WERI-Rb-1 (cell line): ENCODE measurements around the gene SGMS1.

Source experiments
- DNase-seq: peaks from one replicate; pipeline ENCODE4 v3.0.0-alpha.2; 2020
- H3K27ac ChIP-seq: fragments of 250-450 bp; sonication (Bioruptor Pico); 2 replicates; pipeline ENCODE4 v1.5.1; 2020; ENCODE audit warnings: mild to moderate bottlenecking, moderate library complexity
- H3K27me3 ChIP-seq: fragments of 250-450 bp; sonication (Bioruptor Pico); 2 replicates; pipeline ENCODE4 v1.5.1; 2021; ENCODE audit warnings: mild to moderate bottlenecking, low read depth, moderate library complexity; ENCODE audit not compliant: insufficient read depth, severe bottlenecking
- H3K36me3 ChIP-seq: fragments of 250-450 bp; sonication (Bioruptor Pico); 2 replicates; pipeline ENCODE4 v1.5.1; 2020; ENCODE audit warnings: mild to moderate bottlenecking, moderate library complexity
- H3K4me3 ChIP-seq: 2 replicates; pipeline ENCODE4 v1.5.1; 2011; ENCODE audit warnings: low read depth, mild to moderate bottlenecking, control low read depth, low read length
- H3K9me3 ChIP-seq: fragments of 250-450 bp; sonication (Bioruptor Pico); 2 replicates; pipeline ENCODE4 v1.5.1; 2021; ENCODE audit warnings: mild to moderate bottlenecking, moderate library complexity; ENCODE audit not compliant: severe bottlenecking
- TF ChIP-seq, protein P1 (sequence below): IDR thresholded peaks from 2 replicates; pipeline ENCODE4 v1.5.1; 2011; ENCODE audit warnings: low read depth, mild to moderate bottlenecking, control low read depth, inconsistent platforms, low read length

Gene SGMS1

GRCh38 chr10:50316695-50317648 lies 306.8 kb downstream of the SGMS1 start:
- Histone ChIP-seq H3K27me3 (no peaks in the 10 kb centered on the region), H3K36me3 (no peaks in the 10 kb centered on the region), H3K4me3 (no peak overlapping the region), H3K9me3 (no peaks in the 10 kb centered on the region), H3K27ac (no peak overlapping the region)
- DNase-seq = no peak
- TF ChIP-seq, protein P1, sequence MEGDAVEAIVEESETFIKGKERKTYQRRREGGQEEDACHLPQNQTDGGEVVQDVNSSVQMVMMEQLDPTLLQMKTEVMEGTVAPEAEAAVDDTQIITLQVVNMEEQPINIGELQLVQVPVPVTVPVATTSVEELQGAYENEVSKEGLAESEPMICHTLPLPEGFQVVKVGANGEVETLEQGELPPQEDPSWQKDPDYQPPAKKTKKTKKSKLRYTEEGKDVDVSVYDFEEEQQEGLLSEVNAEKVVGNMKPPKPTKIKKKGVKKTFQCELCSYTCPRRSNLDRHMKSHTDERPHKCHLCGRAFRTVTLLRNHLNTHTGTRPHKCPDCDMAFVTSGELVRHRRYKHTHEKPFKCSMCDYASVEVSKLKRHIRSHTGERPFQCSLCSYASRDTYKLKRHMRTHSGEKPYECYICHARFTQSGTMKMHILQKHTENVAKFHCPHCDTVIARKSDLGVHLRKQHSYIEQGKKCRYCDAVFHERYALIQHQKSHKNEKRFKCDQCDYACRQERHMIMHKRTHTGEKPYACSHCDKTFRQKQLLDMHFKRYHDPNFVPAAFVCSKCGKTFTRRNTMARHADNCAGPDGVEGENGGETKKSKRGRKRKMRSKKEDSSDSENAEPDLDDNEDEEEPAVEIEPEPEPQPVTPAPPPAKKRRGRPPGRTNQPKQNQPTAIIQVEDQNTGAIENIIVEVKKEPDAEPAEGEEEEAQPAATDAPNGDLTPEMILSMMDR = no peak

GRCh38 chr10:50316174-50316573 lies 307.6 kb downstream of the SGMS1 start:
- H3K27ac ChIP-seq = no peak overlapping the region
- no peaks in the 10 kb centered on the region for H3K27me3 ChIP-seq
- DNase-seq = no peak
- no peaks in the 10 kb centered on the region for H3K9me3 ChIP-seq
- no peaks in the 10 kb centered on the region for H3K36me3 ChIP-seq
- TF ChIP-seq, protein P1 = no peak
- H3K4me3 ChIP-seq = no peak overlapping the region

DNA sequence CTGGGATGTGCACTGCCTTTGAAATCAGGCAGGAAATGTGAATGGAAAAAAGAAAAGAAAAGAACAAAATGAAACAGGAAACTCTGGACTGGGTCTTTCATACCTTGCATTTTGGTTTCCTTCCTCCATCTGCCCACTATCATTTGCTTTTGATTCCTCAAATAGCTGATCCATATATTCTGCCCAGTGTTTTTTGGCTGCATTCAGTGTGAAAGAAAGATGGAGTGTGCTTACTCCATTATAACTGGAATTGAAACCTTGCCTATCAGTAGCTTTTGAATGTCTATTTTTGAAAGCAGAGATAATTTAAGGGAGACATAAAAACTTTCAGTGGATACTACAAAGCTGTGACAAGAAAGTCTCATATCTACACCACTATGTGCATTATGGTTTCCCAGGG lies 308.3 kb downstream of the SGMS1 start:
- no peaks in the 10 kb centered on the region for H3K36me3 ChIP-seq
- TF ChIP-seq, protein P1 = no peak
- H3K9me3 ChIP-seq = no peaks in the 10 kb centered on the region
- DNase-seq = no peak
- no peak overlapping the region for H3K27ac ChIP-seq
- no peaks in the 10 kb centered on the region for H3K27me3 ChIP-seq
- H3K4me3 ChIP-seq = no peak overlapping the region

DNA sequence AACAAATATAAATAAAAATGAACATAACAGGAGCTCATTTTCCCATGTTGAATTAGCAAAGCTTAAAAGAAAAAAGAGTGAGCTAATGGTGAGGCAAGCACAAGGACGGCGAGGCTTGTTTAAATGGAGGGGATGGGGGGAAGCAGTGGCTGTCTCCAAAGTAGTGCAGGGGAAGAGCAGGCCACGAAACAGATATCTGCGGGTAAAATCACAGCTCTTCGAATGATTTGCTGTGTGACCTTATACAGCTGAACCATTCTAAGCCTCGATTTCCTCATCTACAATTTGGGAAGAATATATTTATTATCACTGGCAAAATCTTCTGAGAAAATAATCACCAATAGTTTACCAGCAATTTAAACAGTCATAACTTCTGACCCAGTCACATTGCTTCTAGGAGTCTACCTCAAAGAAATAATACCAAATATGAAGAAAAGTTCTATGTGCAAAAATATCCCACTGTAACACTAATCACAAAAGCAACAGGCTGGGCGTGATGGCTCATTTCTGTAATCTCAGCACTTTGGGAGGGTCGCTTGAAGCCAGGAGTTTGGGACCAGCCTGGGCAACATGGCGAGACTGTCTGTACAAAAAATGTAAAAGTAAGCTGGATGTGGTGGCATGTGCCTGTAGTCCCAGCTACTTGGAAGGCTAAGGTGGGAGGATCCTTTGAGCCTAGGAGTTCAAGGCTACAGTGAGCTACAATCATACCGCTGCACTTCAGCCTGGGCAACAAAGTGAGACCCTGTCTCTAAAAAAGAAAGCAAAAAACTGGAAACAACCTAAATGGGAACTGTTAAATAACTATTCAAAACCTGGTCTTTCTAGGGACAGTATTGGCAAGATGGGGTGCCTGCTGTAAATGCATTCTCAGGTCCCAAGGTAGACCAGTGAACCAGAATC lies 309.3 kb downstream of the SGMS1 start:
- no peak for DNase-seq
- no peaks in the 10 kb centered on the region for H3K27me3 ChIP-seq
- no peaks in the 10 kb centered on the region for H3K9me3 ChIP-seq
- no peak overlapping the region for H3K27ac ChIP-seq
- TF ChIP-seq, protein P1 = no peak
- no peaks in the 10 kb centered on the region for H3K36me3 ChIP-seq
- H3K4me3 ChIP-seq = no peak overlapping the region

DNA sequence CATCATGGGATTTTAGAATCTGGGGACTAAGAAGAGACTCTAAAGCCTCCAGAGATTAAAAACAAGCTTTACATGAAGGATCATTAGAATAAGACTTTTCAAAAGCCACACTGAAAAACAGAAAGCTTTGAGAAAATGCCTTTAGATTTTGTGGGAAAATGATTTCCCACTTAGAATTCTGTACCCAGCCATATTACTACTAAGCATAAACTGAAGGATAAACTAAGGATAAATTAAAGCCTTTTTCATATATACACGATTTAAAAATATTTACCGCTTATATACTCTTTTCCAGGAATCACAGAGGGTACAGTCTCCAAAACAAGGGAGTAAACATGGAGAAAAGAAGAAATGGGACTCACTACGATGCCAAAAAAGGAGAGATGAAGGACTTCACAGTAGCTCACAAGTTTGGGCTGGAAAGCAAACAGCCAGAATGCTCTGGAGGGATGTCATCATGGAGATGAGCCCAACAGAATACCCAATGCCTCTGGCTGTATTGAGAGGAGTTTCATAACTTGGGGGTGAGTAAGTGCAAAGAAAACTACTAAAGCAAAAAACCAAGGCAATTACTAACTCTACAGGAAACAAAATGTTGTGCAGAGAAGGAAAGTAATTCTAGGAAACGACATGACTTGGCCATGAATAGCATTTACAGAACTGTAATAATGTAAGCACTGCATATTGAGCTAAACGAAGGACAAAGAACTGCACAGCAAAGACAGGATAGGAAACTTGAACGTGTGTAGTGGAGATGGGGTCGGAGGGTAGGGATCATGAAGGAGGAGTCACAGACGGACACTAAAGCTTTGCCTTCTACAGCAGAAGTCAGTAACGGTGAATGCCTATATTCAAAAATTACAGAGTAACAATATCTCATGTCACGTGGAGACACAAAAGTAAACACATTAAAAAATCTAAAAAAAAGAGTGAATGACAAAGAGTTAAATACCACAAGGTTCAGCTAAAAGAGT lies 311.0 kb downstream of the SGMS1 start:
- H3K36me3 ChIP-seq = no peaks in the 10 kb centered on the region
- no peak for DNase-seq

More for the DNA sequence above, 311.0 kb downstream of the SGMS1 start:
- H3K9me3 ChIP-seq = no peaks in the 10 kb centered on the region
- H3K27ac ChIP-seq = no peak overlapping the region
- H3K4me3 ChIP-seq = no peak overlapping the region
- TF ChIP-seq, protein P1 = no peak
- H3K27me3 ChIP-seq = no peaks in the 10 kb centered on the region
